Measurements from ENCODE around the gene SLC8B1. TPM values are rescaled to one million over a fixed set of nuclear protein-coding genes. Genes with fewer than 3 reads are reported as not detected.
A peak's percentile ranks its signal among the peaks of the same experiment; 100 is the strongest.

SLC8B1 gene
- total and polyA plus RNA-seq, 8 donors: 10.5 to 40.1 (median 12.9) TPM

DNA sequence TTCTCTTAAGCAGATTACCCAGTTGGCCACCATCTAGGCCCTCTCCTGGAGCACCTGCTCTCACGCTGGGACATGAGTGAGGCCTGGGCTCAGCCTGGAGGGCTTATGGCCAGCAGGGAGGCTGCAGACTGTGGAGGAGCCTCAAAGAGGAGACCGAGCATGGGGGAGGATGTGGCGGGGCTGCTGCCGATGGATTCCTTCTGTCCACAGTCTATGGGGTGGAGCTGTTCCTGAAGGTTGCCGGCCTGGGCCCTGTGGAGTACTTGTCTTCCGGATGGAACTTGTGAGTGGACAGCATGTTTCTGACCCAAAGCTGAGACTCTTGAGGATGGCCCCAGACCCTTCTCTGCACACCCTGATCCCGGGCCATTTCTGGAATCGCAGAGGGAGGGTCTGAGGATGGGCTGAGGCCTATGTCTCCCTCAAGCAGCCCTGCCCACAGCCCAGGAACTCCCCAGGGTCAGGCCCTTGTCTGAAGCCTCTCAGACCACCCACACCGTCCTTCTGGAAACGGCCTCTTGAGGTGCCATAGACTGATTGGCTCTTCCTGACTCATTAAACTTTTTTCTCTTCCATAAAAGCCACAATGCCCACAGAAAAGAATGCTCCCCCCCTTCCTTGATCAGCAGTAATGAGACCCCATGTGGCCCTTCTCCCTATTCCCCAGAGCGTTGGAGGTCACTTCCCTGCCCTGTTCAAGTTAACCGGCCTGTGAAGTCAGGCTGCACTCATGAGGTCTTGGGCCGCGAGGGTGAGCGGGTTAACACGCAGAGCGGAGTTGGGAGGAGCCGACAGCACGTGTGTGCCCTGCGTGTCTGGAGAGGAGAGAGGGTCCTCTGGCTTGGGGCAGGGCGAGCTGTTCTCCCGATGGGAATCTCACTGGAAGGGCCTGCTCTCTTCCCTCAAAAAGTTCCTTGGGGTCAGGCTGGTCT lies 49.0 kb downstream of the SLC8B1 start:
- no peak overlapping the region for H3K4me3 ChIP-seq
- H3K4me1 ChIP-seq: no peaks in the 10 kb centered on the region
- H3K27ac ChIP-seq: no peak overlapping the region
- H3K36me3 ChIP-seq: peaks cover 0 to 78% of the 10 kb centered on the region in 2 donors
- DNase-seq (peak in 1 of 4 donors; percentile 66), ATAC-seq (peak; percentile 36)
- H3K9me3 ChIP-seq: no peaks in the 10 kb centered on the region
- intact Hi-C loops (cut with DNase I): no loop called here
- TF ChIP-seq, protein P1, sequence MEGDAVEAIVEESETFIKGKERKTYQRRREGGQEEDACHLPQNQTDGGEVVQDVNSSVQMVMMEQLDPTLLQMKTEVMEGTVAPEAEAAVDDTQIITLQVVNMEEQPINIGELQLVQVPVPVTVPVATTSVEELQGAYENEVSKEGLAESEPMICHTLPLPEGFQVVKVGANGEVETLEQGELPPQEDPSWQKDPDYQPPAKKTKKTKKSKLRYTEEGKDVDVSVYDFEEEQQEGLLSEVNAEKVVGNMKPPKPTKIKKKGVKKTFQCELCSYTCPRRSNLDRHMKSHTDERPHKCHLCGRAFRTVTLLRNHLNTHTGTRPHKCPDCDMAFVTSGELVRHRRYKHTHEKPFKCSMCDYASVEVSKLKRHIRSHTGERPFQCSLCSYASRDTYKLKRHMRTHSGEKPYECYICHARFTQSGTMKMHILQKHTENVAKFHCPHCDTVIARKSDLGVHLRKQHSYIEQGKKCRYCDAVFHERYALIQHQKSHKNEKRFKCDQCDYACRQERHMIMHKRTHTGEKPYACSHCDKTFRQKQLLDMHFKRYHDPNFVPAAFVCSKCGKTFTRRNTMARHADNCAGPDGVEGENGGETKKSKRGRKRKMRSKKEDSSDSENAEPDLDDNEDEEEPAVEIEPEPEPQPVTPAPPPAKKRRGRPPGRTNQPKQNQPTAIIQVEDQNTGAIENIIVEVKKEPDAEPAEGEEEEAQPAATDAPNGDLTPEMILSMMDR (IDR thresholded peaks at IDR 0.05): no peak
- H3K27me3 ChIP-seq: no peaks in the 10 kb centered on the region

DNA sequence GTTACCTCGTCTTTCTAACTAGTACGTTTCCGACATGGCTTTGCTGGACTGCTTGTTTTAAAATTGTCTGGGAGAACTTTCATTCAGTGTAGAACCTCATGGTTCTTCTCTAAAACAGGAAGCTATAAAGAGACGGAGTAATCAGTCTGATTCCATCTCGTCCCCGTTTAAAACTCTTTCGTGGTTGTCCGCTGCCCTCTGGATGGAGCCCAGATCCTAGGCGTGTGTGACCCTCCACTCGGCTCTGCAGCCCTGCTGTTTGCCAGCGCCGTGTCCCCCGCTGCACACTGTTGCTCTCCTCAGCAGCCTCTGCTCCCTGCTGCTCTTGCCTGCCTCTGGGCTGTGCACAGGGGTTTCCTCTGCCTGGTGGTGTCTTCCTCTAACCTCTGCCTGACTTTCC lies 50.2 kb downstream of the SLC8B1 start:
- ATAC-seq: no peak
- Histone ChIP-seq H3K4me1 (no peaks in the 10 kb centered on the region), H3K27ac (no peak overlapping the region), H3K4me3 (no peak overlapping the region), H3K36me3 (peaks cover 0 to 77% of the 10 kb centered on the region in 2 donors), H3K9me3 (no peaks in the 10 kb centered on the region), H3K27me3 (no peaks in the 10 kb centered on the region)
- peak in 1 of 4 donors; percentile 29 for DNase-seq
- intact Hi-C loops (cut with DNase I): no loop called here
- TF ChIP-seq, protein P1 (IDR thresholded peaks at IDR 0.05): no peak

DNA sequence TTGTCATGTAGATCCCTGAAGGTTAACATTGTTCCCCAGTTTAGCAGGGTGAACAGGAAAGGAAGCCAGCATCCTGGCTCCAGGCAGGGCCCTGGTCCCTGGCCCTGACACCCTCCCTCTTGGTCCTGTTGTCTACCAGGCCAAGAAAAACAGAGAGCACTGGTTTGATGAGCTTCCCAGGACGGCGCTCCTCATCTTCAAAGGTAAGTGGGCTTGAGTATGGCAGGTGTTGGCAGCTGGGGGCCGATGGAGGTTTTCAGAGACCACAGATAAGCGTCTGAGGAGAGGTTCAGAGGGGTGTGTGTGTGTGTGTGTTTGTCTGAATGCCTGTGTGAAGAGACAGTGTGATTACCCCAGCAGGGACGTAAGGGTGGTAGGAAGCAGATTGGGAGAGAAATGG lies 56.3 kb downstream of the SLC8B1 start:
- H3K36me3 ChIP-seq: peaks cover 0 to 71% of the 10 kb centered on the region in 2 donors

DNA sequence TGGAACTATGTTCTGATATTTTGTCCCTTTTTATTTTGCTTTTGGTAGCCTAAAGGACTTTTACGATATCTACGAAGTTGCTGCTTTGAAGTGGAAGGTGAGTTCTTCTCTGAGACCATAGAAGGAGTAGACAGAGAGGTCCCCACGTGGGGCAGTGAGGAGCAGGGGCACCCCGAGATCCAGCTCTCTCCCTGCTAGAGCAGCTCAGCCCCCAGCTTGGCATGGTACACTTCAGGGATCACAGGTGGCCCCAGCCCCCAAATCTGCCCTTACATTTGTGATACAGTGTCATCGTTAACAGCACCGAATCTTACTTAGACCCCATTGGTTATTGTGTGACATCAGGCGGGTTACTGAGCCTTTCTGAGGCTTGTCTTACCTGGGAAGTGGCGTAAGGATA lies 56.8 kb downstream of the SLC8B1 start:
- intact Hi-C loops (cut with DNase I): no loop called here
- Histone ChIP-seq H3K4me1 (peaks cover 0 to under 1% of the 10 kb centered on the region in 2 donors), H3K27me3 (no peaks in the 10 kb centered on the region), H3K27ac (no peak overlapping the region), H3K9me3 (no peaks in the 10 kb centered on the region), H3K36me3 (peaks cover 0 to 75% of the 10 kb centered on the region in 2 donors), H3K4me3 (no peak overlapping the region)
- DNase-seq (peak in 2 of 4 donors; percentile 12 to 17), ATAC-seq (no peak)
- TF ChIP-seq, protein P1 (IDR thresholded peaks at IDR 0.05): no peak

More for the DNA sequence above, 56.3 kb downstream of the SLC8B1 start:
- Histone ChIP-seq H3K4me1 (no peaks in the 10 kb centered on the region), H3K27ac (no peak overlapping the region), H3K4me3 (no peak overlapping the region), H3K27me3 (no peaks in the 10 kb centered on the region), H3K9me3 (no peaks in the 10 kb centered on the region)
- intact Hi-C loops (cut with DNase I): no loop called here
- DNase-seq (peak in 2 of 4 donors; percentile 12 to 15), ATAC-seq (no peak)
- TF ChIP-seq, protein P1 (IDR thresholded peaks at IDR 0.05): no peak

DNA sequence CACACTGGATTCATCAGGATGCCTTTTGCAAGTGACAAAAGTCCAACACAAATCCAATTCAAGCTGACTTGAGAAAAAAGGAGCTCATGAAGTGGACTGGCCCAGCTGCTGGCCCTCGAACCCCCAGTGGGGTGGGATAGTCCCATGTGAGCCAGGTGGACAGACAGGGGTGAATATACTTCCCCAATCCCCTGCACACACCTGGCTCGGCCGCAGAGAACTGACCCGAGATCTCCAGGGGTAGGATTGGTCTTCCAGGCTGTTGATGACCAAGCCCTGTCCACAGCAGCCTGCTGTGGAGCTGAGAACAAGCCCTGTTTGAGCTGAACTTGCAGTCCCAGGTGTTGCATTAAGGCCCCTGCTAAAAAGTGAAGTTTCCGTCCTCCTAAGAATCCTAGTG lies 57.4 kb downstream of the SLC8B1 start:
- no peak overlapping the region for H3K4me3 ChIP-seq
- intact Hi-C loops (cut with DNase I): no loop called here
- H3K36me3 ChIP-seq: peaks cover 0 to 80% of the 10 kb centered on the region in 2 donors

More for the DNA sequence above, 57.4 kb downstream of the SLC8B1 start:
- ATAC-seq (no peak), DNase-seq (peak in 1 of 4 donors; percentile 28)
- no peaks in the 10 kb centered on the region for H3K9me3 ChIP-seq
- no peaks in the 10 kb centered on the region for H3K27me3 ChIP-seq
- peaks cover 5 to 7% of the 10 kb centered on the region in 2 donors for H3K4me1 ChIP-seq
- TF ChIP-seq, protein P1 (IDR thresholded peaks at IDR 0.05): no peak
- H3K27ac ChIP-seq: no peak overlapping the region

All from left lung (tissue), 10 donors.